Esophagus (tissue), 2 donors: ENCODE results near the gene NLGN1. TPM values are rescaled to one million over a fixed set of nuclear protein-coding genes. Genes with fewer than 3 reads are reported as not detected.

Source experiments
- H3K27ac ChIP-seq, 2 donors: one replicate each; pipeline ENCODE4 v1.5.1; 2013; ENCODE audit warnings: low read depth in 2 of 2, mild to moderate bottlenecking in 2 of 2, inconsistent platforms in 1 of 2, low read length in 1 of 2, moderate library complexity in 1 of 2
- H3K27me3 ChIP-seq, 2 donors: one replicate each; pipeline ENCODE4 v1.6.1; 2013; ENCODE audit warnings: low read length in 2 of 2, control low read depth in 1 of 2, mild to moderate bottlenecking in 1 of 2; ENCODE audit not compliant: insufficient read depth in 2 of 2, control insufficient read depth in 1 of 2
- H3K36me3 ChIP-seq, 2 donors: one replicate each; pipeline ENCODE4 v1.6.1; 2013; ENCODE audit warnings: low read length in 1 of 2; ENCODE audit not compliant: control insufficient read depth in 2 of 2, insufficient read depth in 2 of 2
- H3K4me1 ChIP-seq, 2 donors: one replicate each; pipeline ENCODE4 v1.6.1; 2013; ENCODE audit warnings: low read length in 1 of 2; ENCODE audit not compliant: control insufficient read depth in 2 of 2, insufficient read depth in 2 of 2
- H3K4me3 ChIP-seq, 2 donors: one replicate each; pipeline ENCODE4 v1.5.1; 2013; ENCODE audit warnings: low read length in 2 of 2, mild to moderate bottlenecking in 2 of 2, low read depth in 1 of 2, moderate library complexity in 1 of 2
- H3K9me3 ChIP-seq, 2 donors: one replicate each; pipeline ENCODE4 v1.6.1; 2013; ENCODE audit warnings: mild to moderate bottlenecking in 2 of 2, low read depth in 1 of 2, low read length in 1 of 2, moderate library complexity in 1 of 2; ENCODE audit not compliant: control insufficient read depth in 2 of 2, insufficient read depth in 1 of 2
- WGBS, 2 donors: extraction: QIAGEN DNeasy Blood & Tissue Kit; methylation state at CpG; one replicate each; pipeline ENCODE4 v1.1.7; 2013; 5-methylcytosine and 5-hydroxymethylcytosine counted together
- polyA plus RNA-seq, 2 donors: library from polyadenylated mRNA; stranded (reverse); fragments of 200-250 nt; gene quantifications; one replicate each; pipeline ENCODE4 v1.2.3, GENCODE V29; 2013
- donor health status: healthy with polysubstance abuse.
- donor health status: Bipolar disorder and iron deficiency.

The NLGN1 gene
- polyA plus RNA-seq, 2 donors = 0.26 to 0.46 TPM

- no peak overlapping the region for H3K27ac ChIP-seq
- H3K27me3 ChIP-seq = no peaks in the 10 kb centered on the region
- no peaks in the 10 kb centered on the region for H3K9me3 ChIP-seq
- H3K36me3 ChIP-seq = no peaks in the 10 kb centered on the region
- 39 to 65% methylated on average over 1 of the region's 1 CpG for WGBS, 2 donors
- no peaks in the 10 kb centered on the region for H3K4me1 ChIP-seq
- no peak overlapping the region for H3K4me3 ChIP-seq
Measured at GRCh38 chr3:173933113-173933512, 535.6 kb downstream of the NLGN1 start.

GRCh38 chr3:173936316-173936715, 538.8 kb downstream of the NLGN1 start:
- no peak overlapping the region for H3K27ac ChIP-seq
- no peak overlapping the region for H3K4me3 ChIP-seq
- H3K27me3 ChIP-seq = no peaks in the 10 kb centered on the region
- no peaks in the 10 kb centered on the region for H3K36me3 ChIP-seq
- WGBS, 2 donors = 62 to 71% methylated on average over 2 of the region's 2 CpGs
- H3K4me1 ChIP-seq = no peaks in the 10 kb centered on the region
- H3K9me3 ChIP-seq = no peaks in the 10 kb centered on the region

- Histone ChIP-seq H3K27ac (no peak overlapping the region), H3K4me3 (no peak overlapping the region), H3K4me1 (no peaks in the 10 kb centered on the region), H3K9me3 (no peaks in the 10 kb centered on the region), H3K27me3 (no peaks in the 10 kb centered on the region), H3K36me3 (no peaks in the 10 kb centered on the region)
- WGBS, 2 donors = 43 to 46% methylated on average over 4 of the region's 4 CpGs
Measured at GRCh38 chr3:173938159-173938558, 540.6 kb downstream of the NLGN1 start.

- no peaks in the 10 kb centered on the region for H3K9me3 ChIP-seq
- no peaks in the 10 kb centered on the region for H3K36me3 ChIP-seq
- H3K4me3 ChIP-seq = no peak overlapping the region
- H3K27ac ChIP-seq = no peak overlapping the region
- WGBS, 2 donors = 53 to 70% methylated on average over 2 of the region's 2 CpGs
- H3K4me1 ChIP-seq = no peaks in the 10 kb centered on the region
- H3K27me3 ChIP-seq = no peaks in the 10 kb centered on the region
Measured at GRCh38 chr3:173938616-173939015, 541.1 kb downstream of the NLGN1 start.

- Histone ChIP-seq H3K27ac (no peak overlapping the region), H3K27me3 (no peaks in the 10 kb centered on the region), H3K4me1 (no peaks in the 10 kb centered on the region), H3K4me3 (no peak overlapping the region), H3K9me3 (no peaks in the 10 kb centered on the region), H3K36me3 (no peaks in the 10 kb centered on the region)
- WGBS, 2 donors = 64 to 66% methylated on average over 2 of the region's 2 CpGs
Measured at GRCh38 chr3:173939331-173939730, 541.8 kb downstream of the NLGN1 start.

- no peaks in the 10 kb centered on the region for H3K27me3 ChIP-seq
- H3K4me3 ChIP-seq = no peak overlapping the region
- 55 to 75% methylated on average over 3 of the region's 3 CpGs for WGBS, 2 donors
- H3K36me3 ChIP-seq = no peaks in the 10 kb centered on the region
- H3K9me3 ChIP-seq = no peaks in the 10 kb centered on the region
- no peak overlapping the region for H3K27ac ChIP-seq
- no peaks in the 10 kb centered on the region for H3K4me1 ChIP-seq
Measured at GRCh38 chr3:173943264-173943663, 545.7 kb downstream of the NLGN1 start.

GRCh38 chr3:173945170-173945569, 547.6 kb downstream of the NLGN1 start:
- WGBS, 2 donors = 91 to 97% methylated on average over 1 of the region's 1 CpG
- Histone ChIP-seq H3K9me3 (no peaks in the 10 kb centered on the region), H3K36me3 (no peaks in the 10 kb centered on the region), H3K4me3 (no peak overlapping the region), H3K4me1 (no peaks in the 10 kb centered on the region), H3K27ac (no peak overlapping the region), H3K27me3 (no peaks in the 10 kb centered on the region)

GRCh38 chr3:173945806-173946205, 548.3 kb downstream of the NLGN1 start:
- H3K27ac ChIP-seq = no peak overlapping the region
- no peak overlapping the region for H3K4me3 ChIP-seq
- H3K36me3 ChIP-seq = no peaks in the 10 kb centered on the region
- H3K27me3 ChIP-seq = no peaks in the 10 kb centered on the region
- no peaks in the 10 kb centered on the region for H3K4me1 ChIP-seq
- WGBS, 2 donors = 62 to 65% methylated on average over 1 of the region's 1 CpG
- H3K9me3 ChIP-seq = no peaks in the 10 kb centered on the region

- H3K27me3 ChIP-seq = no peaks in the 10 kb centered on the region
- no peaks in the 10 kb centered on the region for H3K4me1 ChIP-seq
- no peak overlapping the region for H3K27ac ChIP-seq
- no peak overlapping the region for H3K4me3 ChIP-seq
- H3K36me3 ChIP-seq = no peaks in the 10 kb centered on the region
- peaks cover 0 to 7% of the 10 kb centered on the region in 2 donors for H3K9me3 ChIP-seq
- WGBS, 2 donors = 71 to 78% methylated on average over 2 of the region's 2 CpGs
Measured at GRCh38 chr3:173954647-173955046, 557.1 kb downstream of the NLGN1 start.

- Histone ChIP-seq H3K27me3 (no peaks in the 10 kb centered on the region), H3K36me3 (no peaks in the 10 kb centered on the region), H3K9me3 (peaks cover 0 to 7% of the 10 kb centered on the region in 2 donors), H3K4me3 (no peak overlapping the region), H3K27ac (no peak overlapping the region), H3K4me1 (no peaks in the 10 kb centered on the region)
- 90% methylated on average over 4 of the region's 4 CpGs for WGBS, 2 donors
Measured at GRCh38 chr3:173957646-173958045, 560.1 kb downstream of the NLGN1 start.
